K562 (cell line): ENCODE results near the gene MUSTN1.

Experiments used
- CBX3 ChIP-seq, 2 experiments: IDR thresholded peaks; 1 replicate in 1 of 2; 2 replicates in 1 of 2; pipeline ENCODE4 v1.6.1; 2012; ENCODE audit warnings: inconsistent platforms in 2 of 2, low read length in 2 of 2, borderline replicate concordance in 1 of 2, control low read depth in 1 of 2
- CTCF ChIP-seq, 3 experiments: IDR thresholded peaks in 2 of 3; conservative IDR thresholded peaks in 1 of 3; 2 replicates each; pipeline ENCODE4 v1.5.1; 2011 to 2012; ENCODE audit warnings: low read length in 3 of 3, mild to moderate bottlenecking in 3 of 3, control low read depth in 2 of 3, improper control_type of control experiment in 1 of 3, inconsistent platforms in 1 of 3, low read depth in 1 of 3, mixed read lengths in 1 of 3, moderate library complexity in 1 of 3; ENCODE audit not compliant: insufficient read depth in 2 of 3
- JUND ChIP-seq, 2 experiments: IDR thresholded peaks; 2 replicates in 1 of 2; 3 replicates in 1 of 2; pipeline ENCODE4 v1.6.1; 2011; ENCODE audit warnings: borderline replicate concordance in 2 of 2, low read depth in 2 of 2, low read length in 2 of 2, improper control_type of control experiment in 1 of 2, missing biosample characterization in 1 of 2, missing genetic modification characterization in 1 of 2, missing genetic modification reagents in 1 of 2
- NBN ChIP-seq: fragments of 450-650 bp; IDR thresholded peaks from 2 replicates; pipeline ENCODE4 v1.6.1; 2016; ENCODE audit warnings: low read depth, mild to moderate bottlenecking
- POLR2AphosphoS5 ChIP-seq: IDR thresholded peaks from 2 replicates; pipeline ENCODE4 v1.6.1; 2011; ENCODE audit warnings: mild to moderate bottlenecking, low read depth, low read length, moderate library complexity; ENCODE audit not compliant: control insufficient read depth, insufficient read depth
- ZNF318 ChIP-seq, 2 experiments: fragments of 450-650 bp; IDR thresholded peaks; 2 replicates each; pipeline ENCODE4 v1.6.1; 2016; ENCODE audit warnings: mild to moderate bottlenecking in 2 of 2, borderline replicate concordance in 1 of 2, low read depth in 1 of 2, moderate library complexity in 1 of 2

DNA sequence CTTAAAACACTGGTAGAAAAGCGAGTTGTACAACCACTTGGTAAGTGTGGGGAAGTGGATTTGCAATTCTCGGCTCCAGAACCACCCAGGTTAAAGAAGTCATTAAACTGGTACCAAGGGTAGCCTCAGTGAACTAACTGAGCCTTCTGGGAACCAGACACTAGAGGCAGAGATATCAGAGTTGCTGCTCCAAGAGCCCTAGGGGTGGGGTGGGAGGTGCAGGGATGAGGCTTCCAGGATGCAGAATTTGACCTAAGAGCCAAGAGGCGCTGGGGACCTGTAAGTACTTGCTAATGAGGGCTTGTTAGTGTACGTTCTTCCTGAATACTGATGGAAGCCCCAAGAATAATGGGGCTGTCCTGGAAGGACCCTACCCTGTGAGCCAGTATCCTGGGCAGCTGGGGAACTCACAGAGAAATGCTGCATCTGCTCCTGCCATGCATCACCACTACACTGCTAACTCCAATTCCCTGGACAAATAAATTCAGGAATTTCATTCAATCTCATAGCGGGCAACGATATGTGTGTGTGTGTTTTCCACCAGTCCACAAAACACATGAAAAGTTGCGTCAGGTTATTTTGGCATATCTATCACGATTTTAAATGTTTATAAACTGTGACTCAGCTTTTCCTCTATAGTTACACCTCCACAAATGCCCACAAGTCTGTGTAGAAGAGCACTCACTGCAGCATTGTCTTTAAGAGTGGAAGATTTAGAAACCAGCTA is 38.8 kb upstream of the MUSTN1 start:
- no peak for TF ChIP-seq CTCF (IDR thresholded peaks at IDR 0.05 in 2 of 3, conservative IDR thresholded peaks at IDR 0.05 in 1 of 3; ENCODE audit: insufficient read depth in 2 of 3, low read depth in 1 of 3, low read length in 3 of 3)
- TF ChIP-seq ZNF318 (IDR thresholded peaks at IDR 0.05; ENCODE audit: borderline replicate concordance in 1 of 2, low read depth in 1 of 2) = no peak
- TF ChIP-seq POLR2AphosphoS5 = no peak
- peak; percentile 35; the same call in 1 of the 2 replicates for TF ChIP-seq JUND (IDR thresholded peaks at IDR 0.05; ENCODE audit: borderline replicate concordance, low read depth, low read length)
- no peak for TF ChIP-seq JUND (tag; IDR thresholded peaks at IDR 0.05; ENCODE audit: borderline replicate concordance, low read depth, low read length)
- no peak for TF ChIP-seq NBN
- no peak for TF ChIP-seq CBX3 (IDR thresholded peaks at IDR 0.05; ENCODE audit: borderline replicate concordance in 1 of 2, low read length in 2 of 2)
